HepG2 (cell line): ENCODE data around the gene TH. TPM values are rescaled to one million over a fixed set of nuclear protein-coding genes. Genes with fewer than 3 reads are reported as not detected.

Source experiments
- ETV6 ChIP-seq: sonication (generic); formaldehyde crosslinking; conservative IDR thresholded peaks from 2 replicates; pipeline ENCODE4 v1.4.0; 2020; ENCODE audit warnings: missing genetic modification reagents
- HOXD1 ChIP-seq: sonication (generic); formaldehyde crosslinking; IDR thresholded peaks from 2 replicates; pipeline ENCODE4 v1.5.0; 2020; ENCODE audit warnings: missing genetic modification reagents
- KAT8 ChIP-seq: IDR thresholded peaks from 2 replicates; pipeline ENCODE4 v1.6.1; 2016; ENCODE audit warnings: missing genetic modification reagents, missing compliant biosample characterization
- KDM4B ChIP-seq: sonication (generic); formaldehyde crosslinking; IDR thresholded peaks from 2 replicates; pipeline ENCODE4 v1.4.0; 2020; ENCODE audit warnings: missing genetic modification reagents
- KMT2B ChIP-seq: IDR thresholded peaks from 2 replicates; pipeline ENCODE4 v1.6.1; 2016; ENCODE audit warnings: missing genetic modification reagents, missing compliant biosample characterization
- MTA1 ChIP-seq: sonication (generic); formaldehyde crosslinking; IDR thresholded peaks from 2 replicates; pipeline ENCODE4 v1.4.0; 2020; ENCODE audit warnings: missing genetic modification reagents, mild to moderate bottlenecking, borderline replicate concordance
- NONO ChIP-seq, 2 experiments: fragments of 450-650 bp in 1 of 2; sonication (generic) in 1 of 2; formaldehyde crosslinking in 1 of 2; IDR thresholded peaks in 1 of 2; conservative IDR thresholded peaks in 1 of 2; 2 replicates each; pipeline versions ENCODE4 v1.6.1 to v1.8.0; 2017 to 2022; ENCODE audit warnings: mild to moderate bottlenecking in 1 of 2, missing genetic modification reagents in 1 of 2, moderate library complexity in 1 of 2
- PCBP1 ChIP-seq: fragments of 200-400 bp; formaldehyde crosslinking; IDR thresholded peaks from 2 replicates; pipeline ENCODE4 v1.6.1; 2017; ENCODE audit warnings: mild to moderate bottlenecking, low read depth, low read length, borderline replicate concordance
- SP140L ChIP-seq: sonication (generic); formaldehyde crosslinking; IDR thresholded peaks from 2 replicates; pipeline ENCODE4 v1.4.0; 2020; ENCODE audit warnings: missing genetic modification reagents, borderline replicate concordance
- ZKSCAN8 ChIP-seq: IDR thresholded peaks from 2 replicates; pipeline ENCODE4 v1.6.1; 2016; ENCODE audit warnings: borderline replicate concordance, missing genetic modification reagents, missing compliant biosample characterization
- ZNF343 ChIP-seq: sonication (generic); formaldehyde crosslinking; IDR thresholded peaks from 2 replicates; pipeline ENCODE4 v1.4.0; 2020; ENCODE audit warnings: mild to moderate bottlenecking, missing genetic modification reagents
- ZNF563 ChIP-seq: sonication (generic); formaldehyde crosslinking; IDR thresholded peaks from 2 replicates; pipeline ENCODE4 v1.8.0; 2022; ENCODE audit warnings: mild to moderate bottlenecking, moderate library complexity, missing genetic modification reagents
- ZNF678 ChIP-seq: sonication (generic); formaldehyde crosslinking; IDR thresholded peaks from 2 replicates; pipeline ENCODE4 v1.4.0; 2020; ENCODE audit warnings: mild to moderate bottlenecking, missing genetic modification reagents
- ZNF703 ChIP-seq: sonication (generic); formaldehyde crosslinking; IDR thresholded peaks from 2 replicates; pipeline ENCODE4 v1.5.1; 2020; ENCODE audit warnings: missing genetic modification reagents, mild to moderate bottlenecking, moderate library complexity, borderline replicate concordance
- ZNF724P ChIP-seq: sonication (generic); formaldehyde crosslinking; IDR thresholded peaks from 2 replicates; pipeline ENCODE4 v1.8.0; 2022; ENCODE audit warnings: missing genetic modification reagents, borderline replicate concordance
- ZNF747 ChIP-seq: sonication (generic); formaldehyde crosslinking; IDR thresholded peaks from 2 replicates; pipeline ENCODE4 v1.8.1; 2023; ENCODE audit warnings: missing genetic modification reagents, mild to moderate bottlenecking, borderline replicate concordance
- polyA plus RNA-seq, 8 experiments: library from polyadenylated mRNA; depleted of rRNA in 3 of 8; stranded (reverse) in 7 of 8; unstranded in 1 of 8; fragments of >200 nt; fragmentation: Illumina TruSeq in 4 of 8; extraction: Trizol in 4 of 8; gene quantifications; 2 replicates each; pipeline versions ENCODE4 v1.2.1 to v1.2.3, GENCODE V29; 2011 to 2016; ENCODE audit warnings: low read depth in 4 of 8, missing spikeins in 1 of 8, mixed read lengths in 1 of 8; ENCODE audit not compliant: insufficient read depth in 1 of 8
- total RNA-seq, 5 experiments: library from RNA; depleted of rRNA; stranded (reverse); fragments of >200 nt; fragmentation: Illumina TruSeq; extraction: Trizol; gene quantifications; 2 replicates each; pipeline ENCODE4 v1.2.3, GENCODE V29; 2016; ENCODE audit warnings: low read depth in 1 of 5
- TF ChIP-seq, protein P1 (sequence below): sonication (generic); formaldehyde crosslinking; IDR thresholded peaks from 2 replicates; pipeline ENCODE4 v1.4.0; 2020; ENCODE audit warnings: missing genetic modification reagents, low read depth, mild to moderate bottlenecking, borderline replicate concordance
- TF ChIP-seq, protein P2 (sequence below): sonication (generic); formaldehyde crosslinking; IDR thresholded peaks from 2 replicates; pipeline ENCODE4 v1.5.1; 2020; ENCODE audit warnings: missing genetic modification reagents, mild to moderate bottlenecking, borderline replicate concordance
- TF ChIP-seq, protein P3 (sequence below): sonication (generic); formaldehyde crosslinking; IDR thresholded peaks from 2 replicates; pipeline ENCODE4 v1.9.0; 2022; ENCODE audit warnings: missing genetic modification reagents, mild to moderate bottlenecking, borderline replicate concordance
- TF ChIP-seq, protein P4 (sequence below): sonication (generic); formaldehyde crosslinking; IDR thresholded peaks from 2 replicates; pipeline ENCODE4 v1.5.0; 2020; ENCODE audit warnings: mild to moderate bottlenecking, missing genetic modification reagents, moderate library complexity

TH gene
- total and polyA plus RNA-seq, 2 of the 13 experiments (the other 11 are each of a cell fraction or from before 2014, with no cell fraction given) = 0.36 TPM; not detected in 1

DNA sequence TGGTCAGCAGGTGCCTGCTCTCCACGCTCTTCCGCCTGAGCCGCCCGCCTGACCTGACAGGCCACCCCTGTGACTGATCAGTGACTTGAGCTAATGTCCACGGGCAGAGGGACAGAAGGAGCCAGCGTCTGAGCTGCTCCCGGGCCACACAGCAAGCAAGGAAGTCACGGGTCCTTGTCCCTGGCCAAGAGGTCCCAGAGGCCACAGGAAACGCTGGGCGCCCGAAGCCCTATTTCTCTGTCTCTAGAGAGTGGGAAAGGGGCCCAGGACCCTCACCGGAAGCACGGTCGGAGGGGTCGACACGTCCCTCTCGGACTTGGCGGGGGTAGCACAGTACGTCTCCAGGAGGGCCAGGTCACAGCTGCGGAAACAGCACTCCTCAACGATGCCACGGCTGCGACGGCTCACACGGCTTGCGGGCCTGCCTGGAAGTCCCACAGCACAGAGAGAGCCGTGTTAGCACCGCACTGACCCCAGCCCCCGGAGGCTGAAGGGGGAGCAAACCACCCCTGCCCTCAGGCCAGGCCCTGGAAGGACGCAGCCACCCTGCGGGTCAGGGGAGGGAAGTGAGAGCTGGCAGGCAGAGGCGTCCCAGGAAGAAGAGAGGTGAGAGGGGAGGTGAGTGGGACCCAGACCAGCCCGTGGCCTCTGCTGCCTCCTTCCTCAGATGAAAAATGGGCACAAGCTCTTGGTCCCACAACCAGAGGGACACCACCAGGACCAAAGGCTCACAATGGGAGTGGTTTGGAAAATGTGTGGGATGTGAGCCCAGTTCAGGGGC, 38.2 kb downstream of the TH start (continued):
- peak; percentile 33; the same call in 1 of the 2 replicates for TF ChIP-seq ZNF747
- TF ChIP-seq MTA1 (CRISPR knock-in tag) = 0 out of 2 replicates have a peak, but pooled peaks have one; percentile 12
- TF ChIP-seq, protein P1, sequence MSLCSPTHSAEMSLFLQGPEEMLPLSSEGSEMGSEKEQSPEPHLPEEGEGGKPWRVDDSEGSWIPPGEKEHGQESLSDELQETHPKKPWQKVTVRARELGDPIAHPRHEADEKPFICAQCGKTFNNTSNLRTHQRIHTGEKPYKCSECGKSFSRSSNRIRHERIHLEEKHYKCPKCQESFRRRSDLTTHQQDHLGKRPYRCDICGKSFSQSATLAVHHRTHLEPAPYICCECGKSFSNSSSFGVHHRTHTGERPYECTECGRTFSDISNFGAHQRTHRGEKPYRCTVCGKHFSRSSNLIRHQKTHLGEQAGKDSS (CRISPR knock-in tag) = peak; percentile 4; the same call in 1 of the 2 replicates
- no peak for TF ChIP-seq ZNF678 (CRISPR knock-in tag)
- 0 out of 2 replicates have a peak, but pooled peaks have one; percentile 34 for TF ChIP-seq PCBP1
- no peak for TF ChIP-seq ZKSCAN8 (CRISPR knock-in tag)
- TF ChIP-seq ZNF343 (CRISPR knock-in tag) = 0 out of 2 replicates have a peak, but pooled peaks have one; percentile 43
- TF ChIP-seq, protein P2, sequence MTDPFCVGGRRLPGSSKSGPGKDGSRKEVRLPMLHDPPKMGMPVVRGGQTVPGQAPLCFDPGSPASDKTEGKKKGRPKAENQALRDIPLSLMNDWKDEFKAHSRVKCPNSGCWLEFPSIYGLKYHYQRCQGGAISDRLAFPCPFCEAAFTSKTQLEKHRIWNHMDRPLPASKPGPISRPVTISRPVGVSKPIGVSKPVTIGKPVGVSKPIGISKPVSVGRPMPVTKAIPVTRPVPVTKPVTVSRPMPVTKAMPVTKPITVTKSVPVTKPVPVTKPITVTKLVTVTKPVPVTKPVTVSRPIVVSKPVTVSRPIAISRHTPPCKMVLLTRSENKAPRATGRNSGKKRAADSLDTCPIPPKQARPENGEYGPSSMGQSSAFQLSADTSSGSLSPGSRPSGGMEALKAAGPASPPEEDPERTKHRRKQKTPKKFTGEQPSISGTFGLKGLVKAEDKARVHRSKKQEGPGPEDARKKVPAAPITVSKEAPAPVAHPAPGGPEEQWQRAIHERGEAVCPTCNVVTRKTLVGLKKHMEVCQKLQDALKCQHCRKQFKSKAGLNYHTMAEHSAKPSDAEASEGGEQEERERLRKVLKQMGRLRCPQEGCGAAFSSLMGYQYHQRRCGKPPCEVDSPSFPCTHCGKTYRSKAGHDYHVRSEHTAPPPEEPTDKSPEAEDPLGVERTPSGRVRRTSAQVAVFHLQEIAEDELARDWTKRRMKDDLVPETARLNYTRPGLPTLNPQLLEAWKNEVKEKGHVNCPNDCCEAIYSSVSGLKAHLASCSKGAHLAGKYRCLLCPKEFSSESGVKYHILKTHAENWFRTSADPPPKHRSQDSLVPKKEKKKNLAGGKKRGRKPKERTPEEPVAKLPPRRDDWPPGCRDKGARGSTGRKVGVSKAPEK (CRISPR knock-in tag) = peak; percentile 53; the same call in 1 of the 2 replicates
- TF ChIP-seq HOXD1 (CRISPR knock-in tag) = no peak
- no peak for TF ChIP-seq KMT2B
- peak; percentile 19 for TF ChIP-seq ZNF724P (CRISPR knock-in tag)
- no peak for TF ChIP-seq KAT8 (CRISPR knock-in tag)
- TF ChIP-seq NONO (IDR thresholded peaks at IDR 0.05) = no peak
- TF ChIP-seq NONO (CRISPR knock-in tag; conservative IDR thresholded peaks at IDR 0.05) = peak; percentile 59; the same call in 1 of the 2 replicates
- TF ChIP-seq ETV6 (CRISPR knock-in tag) = no peak
- TF ChIP-seq SP140L (CRISPR knock-in tag) = no peak
- TF ChIP-seq ZNF703 = no peak
- 0 out of 2 replicates have a peak, but pooled peaks have one; percentile 15 for TF ChIP-seq ZNF563
- TF ChIP-seq KDM4B (CRISPR knock-in tag) = no peak
- TF ChIP-seq, protein P3, sequence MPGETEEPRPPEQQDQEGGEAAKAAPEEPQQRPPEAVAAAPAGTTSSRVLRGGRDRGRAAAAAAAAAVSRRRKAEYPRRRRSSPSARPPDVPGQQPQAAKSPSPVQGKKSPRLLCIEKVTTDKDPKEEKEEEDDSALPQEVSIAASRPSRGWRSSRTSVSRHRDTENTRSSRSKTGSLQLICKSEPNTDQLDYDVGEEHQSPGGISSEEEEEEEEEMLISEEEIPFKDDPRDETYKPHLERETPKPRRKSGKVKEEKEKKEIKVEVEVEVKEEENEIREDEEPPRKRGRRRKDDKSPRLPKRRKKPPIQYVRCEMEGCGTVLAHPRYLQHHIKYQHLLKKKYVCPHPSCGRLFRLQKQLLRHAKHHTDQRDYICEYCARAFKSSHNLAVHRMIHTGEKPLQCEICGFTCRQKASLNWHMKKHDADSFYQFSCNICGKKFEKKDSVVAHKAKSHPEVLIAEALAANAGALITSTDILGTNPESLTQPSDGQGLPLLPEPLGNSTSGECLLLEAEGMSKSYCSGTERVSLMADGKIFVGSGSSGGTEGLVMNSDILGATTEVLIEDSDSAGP (CRISPR knock-in tag) = peak; percentile 75
- TF ChIP-seq, protein P4, sequence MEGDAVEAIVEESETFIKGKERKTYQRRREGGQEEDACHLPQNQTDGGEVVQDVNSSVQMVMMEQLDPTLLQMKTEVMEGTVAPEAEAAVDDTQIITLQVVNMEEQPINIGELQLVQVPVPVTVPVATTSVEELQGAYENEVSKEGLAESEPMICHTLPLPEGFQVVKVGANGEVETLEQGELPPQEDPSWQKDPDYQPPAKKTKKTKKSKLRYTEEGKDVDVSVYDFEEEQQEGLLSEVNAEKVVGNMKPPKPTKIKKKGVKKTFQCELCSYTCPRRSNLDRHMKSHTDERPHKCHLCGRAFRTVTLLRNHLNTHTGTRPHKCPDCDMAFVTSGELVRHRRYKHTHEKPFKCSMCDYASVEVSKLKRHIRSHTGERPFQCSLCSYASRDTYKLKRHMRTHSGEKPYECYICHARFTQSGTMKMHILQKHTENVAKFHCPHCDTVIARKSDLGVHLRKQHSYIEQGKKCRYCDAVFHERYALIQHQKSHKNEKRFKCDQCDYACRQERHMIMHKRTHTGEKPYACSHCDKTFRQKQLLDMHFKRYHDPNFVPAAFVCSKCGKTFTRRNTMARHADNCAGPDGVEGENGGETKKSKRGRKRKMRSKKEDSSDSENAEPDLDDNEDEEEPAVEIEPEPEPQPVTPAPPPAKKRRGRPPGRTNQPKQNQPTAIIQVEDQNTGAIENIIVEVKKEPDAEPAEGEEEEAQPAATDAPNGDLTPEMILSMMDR = peak; percentile 4; the same call in 1 of the 2 replicates
